ENCODE results near the gene IL23A. TPM values are rescaled to one million over a fixed set of nuclear protein-coding genes. Genes with fewer than 3 reads are reported as not detected.
A peak's percentile ranks its signal among the peaks of the same experiment; 100 is the strongest.

The IL23A gene
- total and polyA plus RNA-seq, 2 of the 13 experiments (the other 11 are each of a cell fraction or from before 2014, with no cell fraction given): 0.33 to 0.35 TPM

DNA sequence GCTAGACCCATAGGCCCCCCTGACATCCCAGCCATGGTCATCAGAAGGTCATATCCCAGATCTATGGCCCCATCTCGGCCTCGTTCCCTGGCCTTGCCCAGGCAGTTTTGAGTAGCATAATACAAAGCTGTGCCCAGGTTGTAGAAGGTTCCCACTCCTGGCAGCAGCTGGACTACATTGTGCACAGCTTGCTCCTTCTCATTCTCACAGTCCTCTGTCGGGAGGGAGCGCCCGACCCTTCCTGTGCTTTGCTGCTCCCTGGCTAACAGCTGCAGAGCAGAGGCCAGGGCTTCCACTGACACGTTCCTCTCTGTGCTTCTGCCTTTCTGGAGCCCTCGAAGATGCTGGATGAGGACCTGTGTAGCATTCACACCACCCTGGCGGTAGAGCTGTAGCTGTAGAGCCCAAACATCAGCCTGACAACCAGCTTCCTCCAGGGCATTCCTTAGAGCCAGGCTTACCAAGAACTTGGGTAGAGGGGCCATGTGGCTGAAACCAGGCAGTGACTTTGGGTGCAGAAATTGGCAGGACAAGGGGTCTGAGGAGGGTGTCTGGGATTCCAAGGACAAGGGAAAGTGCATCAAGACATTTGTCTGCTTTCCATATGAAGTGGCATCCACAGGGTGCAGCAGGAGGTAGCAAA lies 22.9 kb downstream of the IL23A start (continued):
- TF ChIP-seq E2F5 (CRISPR knock-in tag; conservative IDR thresholded peaks at IDR 0.05) (no peak), ZNF501 (CRISPR knock-in tag; IDR thresholded peaks at IDR 0.05) (peak; percentile 29; the same call in 1 of the 2 replicates), KLF6 (CRISPR knock-in tag; IDR thresholded peaks at IDR 0.05) (no peak), ZBTB49 (CRISPR knock-in tag; IDR thresholded peaks at IDR 0.05; ENCODE audit: borderline replicate concordance) (peak; percentile 32; the same call in 1 of the 2 replicates), EP300 (IDR thresholded peaks at IDR 0.05; ENCODE audit: low read depth in 2 of 2, low read length in 2 of 2) (no peak), EP300 (CRISPR knock-in tag; IDR thresholded peaks at IDR 0.05; ENCODE audit: borderline replicate concordance) (0 out of 2 replicates have a peak, but pooled peaks have one; percentile 13), ZNF333 (CRISPR knock-in tag; IDR thresholded peaks at IDR 0.05; ENCODE audit: borderline replicate concordance) (peak; percentile 64; the same call in 1 of the 2 replicates), ZNF713 (CRISPR knock-in tag; IDR thresholded peaks at IDR 0.05) (0 out of 2 replicates have a peak, but pooled peaks have one; percentile 41), ZNF75D (CRISPR knock-in tag; IDR thresholded peaks at IDR 0.05; ENCODE audit: borderline replicate concordance) (no peak), ZNF883 (CRISPR knock-in tag; IDR thresholded peaks at IDR 0.05; ENCODE audit: not compliant biosample characterization) (peak; percentile 23), FOXP4 (CRISPR knock-in tag; IDR thresholded peaks at IDR 0.05) (0 out of 2 replicates have a peak, but pooled peaks have one; percentile 12), ZNF768 (CRISPR knock-in tag; IDR thresholded peaks at IDR 0.05) (0 out of 2 replicates have a peak, but pooled peaks have one; percentile 21), ZBTB25 (CRISPR knock-in tag; IDR thresholded peaks at IDR 0.05) (no peak), ESRRA (CRISPR knock-in tag; IDR thresholded peaks at IDR 0.05; ENCODE audit: low read depth) (peak; percentile 45; the same call in 1 of the 2 replicates), ZBTB38 (CRISPR knock-in tag; IDR thresholded peaks at IDR 0.05) (peak; percentile 86), HDAC1 (CRISPR knock-in tag; IDR thresholded peaks at IDR 0.05) (0 out of 2 replicates have a peak, but pooled peaks have one; percentile 25), ZBTB7B (CRISPR knock-in tag; IDR thresholded peaks at IDR 0.05) (peak; percentile 58; the same call in 1 of the 2 replicates), YEATS2 (CRISPR knock-in tag; IDR thresholded peaks at IDR 0.05; ENCODE audit: borderline replicate concordance) (peak; percentile 21; the same call in 1 of the 2 replicates), ZNF678 (CRISPR knock-in tag; IDR thresholded peaks at IDR 0.05) (peak; percentile 25; the same call in 1 of the 2 replicates)

Data from HepG2 (cell line).